SK-N-SH (cell line): ENCODE results near the gene ST6GALNAC1. TPM values are rescaled to one million over a fixed set of nuclear protein-coding genes. Genes with fewer than 3 reads are reported as not detected.

Source experiments
- CTCF ChIA-PET: fragments of 300-600, 350-600 bp; formaldehyde crosslinking; extraction: SDS; loops from one replicate; lab custom pipeline; 2021; lab: Yijun Ruan, JAX
- POLR2A ChIA-PET: fragments of 350-600 bp; sonication (Branson Sonifier 250); formaldehyde crosslinking; extraction: SDS; loops from one replicate; lab custom pipeline; 2020; ENCODE audit warnings: antibody characterized with exemption, inconsistent platforms; lab: Yijun Ruan, JAX
- DNase-seq: peaks from one replicate; pipeline ENCODE4 v3.0.0; 2012
- H2AFZ ChIP-seq: fragments of 200-600 bp; sonication (generic); 2 replicates; pipeline ENCODE4 v1.8.1; 2016; ENCODE audit warnings: antibody characterized with exemption, mild to moderate bottlenecking, low read depth
- H3F3A ChIP-seq: fragments of 200-600 bp; sonication (generic); replicated peaks from 2 replicates; pipeline ENCODE3; 2016; ENCODE audit warnings: antibody characterized with exemption, mild to moderate bottlenecking; ENCODE audit not compliant: insufficient read depth
- H3K27ac ChIP-seq, 2 experiments: fragments of 200-500 bp in 1 of 2; fragments of 200-600 bp in 1 of 2; sonication (Bioruptor generic) in 1 of 2; sonication (generic), shearing (Covaris generic) in 1 of 2; 2 replicates each; pipeline versions ENCODE4 v1.5.1 to v1.6.1; 2014 to 2016; ENCODE audit warnings: low read depth in 2 of 2, inconsistent platforms in 1 of 2, low read length in 1 of 2, mild to moderate bottlenecking in 1 of 2, mixed read lengths in 1 of 2
- H3K27me3 ChIP-seq: fragments of 200-600 bp; sonication (generic), shearing (Covaris generic); 2 replicates; pipeline ENCODE4 v1.6.1; 2016; ENCODE audit warnings: mixed run types; ENCODE audit not compliant: insufficient read depth
- H3K36me3 ChIP-seq, 2 experiments: fragments of 200-500 bp in 1 of 2; fragments of 200-600 bp in 1 of 2; sonication (Bioruptor generic) in 1 of 2; sonication (generic) in 1 of 2; replicated peaks in 1 of 2; 2 replicates each; pipeline versions ENCODE3 to v1.5.1; 2014 to 2016; ENCODE audit warnings: low read length in 1 of 2, mild to moderate bottlenecking in 1 of 2; ENCODE audit not compliant: insufficient read depth in 2 of 2, control insufficient read depth in 1 of 2
- H3K4me1 ChIP-seq, 2 experiments: fragments of 200-500 bp in 1 of 2; fragments of 200-600 bp in 1 of 2; sonication (Bioruptor generic) in 1 of 2; sonication (generic), shearing (Covaris generic) in 1 of 2; 2 replicates each; pipeline versions ENCODE4 v1.5.1 to v1.6.1; 2014 to 2016; ENCODE audit warnings: low read depth in 1 of 2, low read length in 1 of 2, mixed run types in 1 of 2; ENCODE audit not compliant: insufficient read depth in 2 of 2, control insufficient read depth in 1 of 2
- H3K4me2 ChIP-seq: fragments of 200-600 bp; sonication (generic), shearing (Covaris generic); 2 replicates; pipeline ENCODE4 v1.6.1; 2017; ENCODE audit warnings: mixed run types
- H3K4me3 ChIP-seq, 2 experiments: fragments of 200-500 bp in 1 of 2; fragments of 200-600 bp in 1 of 2; sonication (Bioruptor generic) in 1 of 2; sonication (generic), shearing (Covaris generic) in 1 of 2; 2 replicates each; pipeline versions ENCODE4 v1.5.1 to v1.8.1; 2014 to 2016; ENCODE audit warnings: low read depth in 2 of 2, inconsistent platforms in 1 of 2, low read length in 1 of 2, mild to moderate bottlenecking in 1 of 2, mixed read lengths in 1 of 2, moderate library complexity in 1 of 2
- H3K79me2 ChIP-seq: fragments of 200-600 bp; sonication (generic); 2 replicates; pipeline ENCODE4 v1.8.1; 2017; ENCODE audit warnings: mild to moderate bottlenecking; ENCODE audit not compliant: insufficient read depth
- H3K9ac ChIP-seq: fragments of 200-600 bp; sonication (generic); 2 replicates; pipeline ENCODE4 v1.6.1; 2017; ENCODE audit warnings: mixed run types
- H3K9me2 ChIP-seq: fragments of 200-600 bp; sonication (generic); 2 replicates; pipeline ENCODE4 v1.6.1; 2017; ENCODE audit warnings: mixed run types
- H3K9me3 ChIP-seq: fragments of 200-600 bp; sonication (generic); 2 replicates; pipeline ENCODE4 v1.6.1; 2017; ENCODE audit warnings: mixed run types, mild to moderate bottlenecking, moderate library complexity
- H4K20me1 ChIP-seq: fragments of 200-600 bp; sonication (generic); 2 replicates; pipeline ENCODE4 v1.6.1; 2017; ENCODE audit warnings: mild to moderate bottlenecking, mixed run types; ENCODE audit not compliant: insufficient read depth
- CHD2 ChIP-seq: fragments of 150-350 bp; IDR thresholded peaks from 2 replicates; pipeline ENCODE4 v1.6.1; 2018; ENCODE audit warnings: low read length; ENCODE audit not compliant: partially characterized antibody
- EZH2phosphoT487 ChIP-seq: fragments of 200-600 bp; sonication (generic); IDR thresholded peaks from 2 replicates; pipeline ENCODE4 v1.6.1; 2017; ENCODE audit warnings: low read depth, mixed run types, mild to moderate bottlenecking, antibody characterized with exemption, moderate library complexity, borderline replicate concordance
- FOXJ3 ChIP-seq: sonication (generic); formaldehyde crosslinking; IDR thresholded peaks from 2 replicates; pipeline ENCODE4 v1.5.1; 2020; ENCODE audit warnings: mild to moderate bottlenecking, missing genetic modification reagents
- FOXM1 ChIP-seq: IDR thresholded peaks from 2 replicates; pipeline ENCODE4 v1.4.0; 2012; ENCODE audit warnings: low read depth, mild to moderate bottlenecking
- GABPA ChIP-seq: IDR thresholded peaks from 2 replicates; pipeline ENCODE4 v1.4.0; 2012; ENCODE audit warnings: low read depth, mild to moderate bottlenecking
- GATA2 ChIP-seq: sonication (generic); formaldehyde crosslinking; IDR thresholded peaks from 2 replicates; pipeline ENCODE4 v1.5.0; 2020; ENCODE audit warnings: mild to moderate bottlenecking, missing genetic modification reagents
- NFIC ChIP-seq: IDR thresholded peaks from 2 replicates; pipeline ENCODE4 v1.4.0; 2012; ENCODE audit warnings: borderline replicate concordance
- RCOR1 ChIP-seq: fragments of 150-350 bp; IDR thresholded peaks from 2 replicates; pipeline ENCODE4 v1.6.1; 2017; ENCODE audit warnings: antibody characterized with exemption, low read length
- REST ChIP-seq: IDR thresholded peaks from 2 replicates; pipeline ENCODE4 v1.6.1; 2012; ENCODE audit warnings: mild to moderate bottlenecking, low read depth, low read length, moderate library complexity
- RXRA ChIP-seq: IDR thresholded peaks from 2 replicates; pipeline ENCODE4 v1.4.0; 2012; ENCODE audit warnings: low read depth, mild to moderate bottlenecking, borderline replicate concordance
- SIN3A ChIP-seq: IDR thresholded peaks from 2 replicates; pipeline ENCODE4 v1.6.1; 2012; ENCODE audit warnings: low read depth, mild to moderate bottlenecking, low read length, moderate library complexity, borderline replicate concordance
- TCF12 ChIP-seq: IDR thresholded peaks from 2 replicates; pipeline ENCODE4 v1.4.0; 2012
- USF2 ChIP-seq: fragments of 150-350 bp; IDR thresholded peaks from 2 replicates; pipeline ENCODE4 v1.6.1; 2017; ENCODE audit warnings: antibody characterized with exemption, low read length, low read depth, borderline replicate concordance
- WGBS: methylation state at CpG from one replicate; pipeline ENCODE4 v1.1.6; 2017; ENCODE audit warnings: low lambda C conversion rate; 5-methylcytosine and 5-hydroxymethylcytosine counted together
- polyA plus RNA-seq, 3 experiments: library from polyadenylated mRNA; depleted of rRNA; stranded (reverse); fragments of >200 nt; gene quantifications; 2 replicates each; pipeline ENCODE4 v1.2.3, GENCODE V29; 2012
- TF ChIP-seq, protein P1 (sequence below): fragments of 200-600 bp; sonication (generic); IDR thresholded peaks from 2 replicates; pipeline ENCODE4 v1.6.1; 2017; ENCODE audit warnings: antibody characterized with exemption, mild to moderate bottlenecking, moderate library complexity
- TF ChIP-seq, protein P2 (sequence below): IDR thresholded peaks from 2 replicates; pipeline ENCODE4; 2012
- TF ChIP-seq, protein P3 (sequence below): IDR thresholded peaks from 2 replicates; pipeline ENCODE4 v1.4.0; 2012; ENCODE audit warnings: low read depth

ST6GALNAC1 gene
- polyA plus RNA-seq, 1 of the 3 experiments (the other 2 are of a cell fraction), result not detected

DNA sequence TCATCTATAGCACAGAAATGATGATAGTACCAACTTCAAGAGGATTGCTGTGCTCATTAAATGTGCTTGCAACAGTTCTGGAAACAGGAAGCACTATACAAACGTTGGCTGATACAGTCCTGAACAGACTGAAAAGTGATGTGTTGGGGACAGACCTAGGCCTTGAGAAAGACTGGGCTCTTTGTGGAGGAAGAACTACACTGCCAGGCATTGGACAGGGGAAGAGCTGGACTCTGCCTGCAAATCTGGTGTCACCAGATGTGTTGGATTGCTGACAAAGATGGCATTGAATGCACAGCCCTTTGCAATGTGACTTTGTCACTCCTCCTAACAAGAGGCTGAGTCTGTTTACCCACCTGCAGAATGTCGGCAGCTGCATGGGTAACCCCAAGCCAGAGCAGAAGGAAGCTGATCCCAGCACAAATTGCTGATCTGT, 45.5 kb downstream of the ST6GALNAC1 start:
- CTCF ChIA-PET, result interaction anchor here (0.7 to 10.4 kb wide), 8 partner anchors 13 to 213 kb away, joined by 3 to 78 read pairs (median 4); a partner anchor contains a TSS
- H3K4me1 ChIP-seq, result peaks cover 0 to 6% of the 10 kb centered on the region in 2 experiments; a peak in 2 of 4 replicates

More for the DNA sequence above, 45.5 kb downstream of the ST6GALNAC1 start:
- no peak overlapping the region for H3K4me2 ChIP-seq
- no peak overlapping the region for H3K27ac ChIP-seq
- peaks cover 3% of the 10 kb centered on the region for H3F3A ChIP-seq
- no peaks in the 10 kb centered on the region for H3K9me3 ChIP-seq
- WGBS, result 40% methylated on average over 2 of the region's 2 CpGs
- no peak overlapping the region for H3K4me3 ChIP-seq
- TF ChIP-seq GATA2 (CRISPR knock-in tag) (no peak), EZH2phosphoT487 (no peak), GABPA (no peak), REST (no peak), NFIC (no peak), TCF12 (no peak), RXRA (no peak), FOXJ3 (CRISPR knock-in tag) (no peak), USF2 (no peak), FOXM1 (no peak), RCOR1 (no peak), SIN3A (no peak), CHD2 (no peak)
- TF ChIP-seq, protein P1, sequence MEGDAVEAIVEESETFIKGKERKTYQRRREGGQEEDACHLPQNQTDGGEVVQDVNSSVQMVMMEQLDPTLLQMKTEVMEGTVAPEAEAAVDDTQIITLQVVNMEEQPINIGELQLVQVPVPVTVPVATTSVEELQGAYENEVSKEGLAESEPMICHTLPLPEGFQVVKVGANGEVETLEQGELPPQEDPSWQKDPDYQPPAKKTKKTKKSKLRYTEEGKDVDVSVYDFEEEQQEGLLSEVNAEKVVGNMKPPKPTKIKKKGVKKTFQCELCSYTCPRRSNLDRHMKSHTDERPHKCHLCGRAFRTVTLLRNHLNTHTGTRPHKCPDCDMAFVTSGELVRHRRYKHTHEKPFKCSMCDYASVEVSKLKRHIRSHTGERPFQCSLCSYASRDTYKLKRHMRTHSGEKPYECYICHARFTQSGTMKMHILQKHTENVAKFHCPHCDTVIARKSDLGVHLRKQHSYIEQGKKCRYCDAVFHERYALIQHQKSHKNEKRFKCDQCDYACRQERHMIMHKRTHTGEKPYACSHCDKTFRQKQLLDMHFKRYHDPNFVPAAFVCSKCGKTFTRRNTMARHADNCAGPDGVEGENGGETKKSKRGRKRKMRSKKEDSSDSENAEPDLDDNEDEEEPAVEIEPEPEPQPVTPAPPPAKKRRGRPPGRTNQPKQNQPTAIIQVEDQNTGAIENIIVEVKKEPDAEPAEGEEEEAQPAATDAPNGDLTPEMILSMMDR, result no peak
- TF ChIP-seq, protein P2, sequence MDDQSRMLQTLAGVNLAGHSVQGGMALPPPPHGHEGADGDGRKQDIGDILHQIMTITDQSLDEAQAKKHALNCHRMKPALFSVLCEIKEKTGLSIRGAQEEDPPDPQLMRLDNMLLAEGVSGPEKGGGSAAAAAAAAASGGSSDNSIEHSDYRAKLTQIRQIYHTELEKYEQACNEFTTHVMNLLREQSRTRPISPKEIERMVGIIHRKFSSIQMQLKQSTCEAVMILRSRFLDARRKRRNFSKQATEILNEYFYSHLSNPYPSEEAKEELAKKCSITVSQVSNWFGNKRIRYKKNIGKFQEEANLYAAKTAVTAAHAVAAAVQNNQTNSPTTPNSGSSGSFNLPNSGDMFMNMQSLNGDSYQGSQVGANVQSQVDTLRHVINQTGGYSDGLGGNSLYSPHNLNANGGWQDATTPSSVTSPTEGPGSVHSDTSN, result no peak
- TF ChIP-seq, protein P3, sequence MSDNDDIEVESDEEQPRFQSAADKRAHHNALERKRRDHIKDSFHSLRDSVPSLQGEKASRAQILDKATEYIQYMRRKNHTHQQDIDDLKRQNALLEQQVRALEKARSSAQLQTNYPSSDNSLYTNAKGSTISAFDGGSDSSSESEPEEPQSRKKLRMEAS, result no peak
- H3K9me2 ChIP-seq, result no peaks in the 10 kb centered on the region
- DNase-seq, result no peak
- H2AFZ ChIP-seq, result no peak overlapping the region
- H3K79me2 ChIP-seq, result no peaks in the 10 kb centered on the region
- POLR2A ChIA-PET, result no interaction called here
- H4K20me1 ChIP-seq, result no peaks in the 10 kb centered on the region
- H3K27me3 ChIP-seq, result no peaks in the 10 kb centered on the region
- H3K36me3 ChIP-seq, result no peaks in the 10 kb centered on the region
- no peak overlapping the region for H3K9ac ChIP-seq
